Tibial nerve (tissue), 4 donors: ENCODE results near the gene PDE6G.

Source experiments
- CTCF ChIP-seq, 5 experiments: fragments of 200-600 bp in 3 of 5; fragments of 450-650 bp in 2 of 5; sonication (generic) in 3 of 5; IDR thresholded peaks; one replicate each; pipeline ENCODE4 v1.5.1; 2016 to 2019; ENCODE audit warnings: antibody characterized with exemption in 5 of 5, mild to moderate bottlenecking in 3 of 5, moderate library complexity in 2 of 5
- EP300 ChIP-seq, 2 donors: sonication (generic); formaldehyde crosslinking; IDR thresholded peaks; one replicate each; pipeline ENCODE4 v1.6.1; 2017; ENCODE audit warnings: antibody characterized with exemption in 2 of 2, mild to moderate bottlenecking in 1 of 2

- no peak for TF ChIP-seq CTCF (IDR thresholded peaks at IDR 0.05)
- TF ChIP-seq EP300 (IDR thresholded peaks at IDR 0.05), result no peak
Observed at GRCh38 chr17:81646869-81647600, 9.3 kb downstream of the PDE6G start.
